ENCODE measurements around the gene CARD10. TPM values are rescaled to one million over a fixed set of nuclear protein-coding genes. Genes with fewer than 3 reads are reported as not detected.

The CARD10 gene
- total RNA-seq, 1 donor from 2014 or later, result 12.2 TPM

- no peak for DNase-seq
These were observed 56.8 kb downstream of the CARD10 start for GRCh38 chr22:37462436-37462835.

DNA sequence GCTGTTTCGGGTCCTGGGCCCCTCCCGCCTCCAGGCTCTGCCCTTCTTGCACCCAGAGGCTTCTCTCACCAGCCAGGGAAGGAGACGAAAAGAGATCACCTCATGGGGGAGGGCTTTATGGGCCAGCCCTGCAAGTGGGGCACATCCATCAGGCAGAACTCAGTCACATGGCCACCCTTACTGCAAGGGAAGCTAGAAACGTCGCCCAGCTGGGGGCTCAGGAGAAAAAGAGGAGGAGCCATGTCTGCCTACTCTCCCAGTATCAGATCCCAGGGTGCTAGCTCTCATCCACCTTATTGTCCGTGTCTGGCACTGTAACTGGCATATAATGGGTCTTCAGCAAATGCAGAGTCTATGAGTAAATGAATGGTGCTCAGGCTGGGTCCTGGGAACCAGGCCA is 57.3 kb downstream of the CARD10 start:
- DNase-seq, result no peak

DNA sequence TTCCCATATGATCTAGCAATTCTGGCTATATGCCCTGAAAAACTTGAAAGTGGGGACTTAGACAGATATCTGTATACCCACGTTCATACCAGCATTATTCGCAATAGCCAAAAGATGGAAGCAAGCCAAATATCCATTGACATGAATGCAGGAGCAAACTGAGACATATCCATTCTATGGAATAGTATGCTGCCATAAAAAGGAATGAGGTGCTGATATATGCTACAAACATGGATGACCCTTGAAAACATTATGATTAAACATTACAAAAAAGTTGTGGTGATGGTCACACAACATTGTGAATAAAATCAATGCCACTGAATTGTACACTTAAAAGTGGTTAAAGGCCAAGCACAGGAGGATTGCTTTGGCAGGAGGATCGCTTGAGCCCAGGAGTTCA is 58.5 kb downstream of the CARD10 start:
- no peak for DNase-seq

GRCh38 chr22:37459206-37459605 is 60.0 kb downstream of the CARD10 start:
- no peak for DNase-seq

GRCh38 chr22:37457093-37457893 is 61.9 kb downstream of the CARD10 start:
- DNase-seq, result peak; percentile 74

GRCh38 chr22:37456346-37456745 is 62.9 kb downstream of the CARD10 start:
- no peak for DNase-seq

- DNase-seq, result no peak
These were observed 63.3 kb downstream of the CARD10 start for GRCh38 chr22:37455896-37456295.

DNA sequence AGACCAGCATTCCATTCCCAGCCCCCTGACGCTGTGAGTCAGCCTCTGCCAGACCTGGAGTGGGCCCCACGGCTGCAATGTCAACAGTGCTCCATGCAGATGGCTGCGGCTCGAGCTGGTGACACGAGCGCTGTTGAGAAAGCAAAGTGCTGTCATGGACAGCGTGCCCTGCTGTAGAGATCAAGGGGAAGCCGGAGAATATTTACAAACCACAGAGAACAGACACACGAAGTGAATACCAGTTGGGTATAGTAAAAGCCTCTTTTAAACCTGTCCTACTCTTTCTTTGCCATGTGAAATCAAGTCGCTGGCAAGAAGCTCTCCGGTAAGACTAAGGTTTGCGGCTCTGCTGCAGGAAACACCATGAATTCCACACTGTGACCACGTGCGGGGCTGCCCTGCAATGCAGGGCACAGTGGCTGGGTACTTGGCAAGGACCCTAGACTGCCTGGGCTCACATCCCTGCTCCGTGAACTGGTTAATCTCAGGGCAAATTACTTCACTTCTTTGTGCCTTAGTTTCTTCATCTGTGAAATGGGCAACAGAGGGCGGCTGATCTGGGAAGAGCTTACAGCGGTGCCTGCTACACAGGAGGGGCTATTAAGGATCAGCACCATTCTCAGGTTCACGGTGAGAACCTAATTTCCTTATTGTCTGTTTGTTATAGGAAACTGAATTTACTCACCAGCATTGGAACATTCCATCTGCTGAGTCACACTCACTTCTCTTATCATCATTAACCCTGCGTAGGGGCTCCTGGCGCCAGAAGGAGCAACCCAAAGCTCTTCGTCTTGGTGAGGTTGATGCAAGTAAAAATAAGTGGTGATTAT is 64.1 kb downstream of the CARD10 start:
- no peak for DNase-seq

- DNase-seq, result no peak
These were observed 65.5 kb downstream of the CARD10 start for GRCh38 chr22:37453696-37454095.

- DNase-seq, result no peak
These were observed 68.0 kb downstream of the CARD10 start for GRCh38 chr22:37451218-37451617.

GRCh38 chr22:37449331-37450001 is 69.7 kb downstream of the CARD10 start:
- DNase-seq, result no peak

DNA sequence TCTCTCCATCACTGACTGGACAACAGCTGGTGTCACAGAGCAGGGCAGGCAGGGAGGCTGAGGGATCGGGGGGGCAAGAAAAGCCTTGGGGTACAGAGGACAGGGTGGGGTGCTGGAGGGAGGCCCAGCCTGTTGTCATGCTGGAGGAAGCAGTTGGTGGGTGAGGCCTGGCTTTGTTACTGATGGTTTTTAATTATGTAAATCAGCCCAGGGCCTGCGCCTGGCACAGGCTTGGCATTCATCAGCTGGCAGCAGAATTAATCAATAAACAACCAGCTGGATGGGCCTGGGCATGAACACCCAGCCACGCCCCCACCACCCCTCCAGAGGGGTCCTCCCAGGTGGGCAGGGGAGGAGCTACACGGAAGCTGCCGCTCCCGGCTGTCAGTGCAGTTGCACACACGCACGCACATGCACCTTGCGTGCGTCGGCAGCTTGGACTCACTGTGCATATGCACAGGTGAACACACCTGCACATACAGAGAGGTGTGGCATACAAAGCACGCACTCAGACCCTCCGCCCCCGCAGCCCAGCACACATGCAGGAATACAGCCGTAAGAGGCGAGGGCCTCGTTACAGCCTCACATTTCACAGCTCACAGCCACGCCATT is 70.6 kb downstream of the CARD10 start:
- DNase-seq, result no peak

DNA sequence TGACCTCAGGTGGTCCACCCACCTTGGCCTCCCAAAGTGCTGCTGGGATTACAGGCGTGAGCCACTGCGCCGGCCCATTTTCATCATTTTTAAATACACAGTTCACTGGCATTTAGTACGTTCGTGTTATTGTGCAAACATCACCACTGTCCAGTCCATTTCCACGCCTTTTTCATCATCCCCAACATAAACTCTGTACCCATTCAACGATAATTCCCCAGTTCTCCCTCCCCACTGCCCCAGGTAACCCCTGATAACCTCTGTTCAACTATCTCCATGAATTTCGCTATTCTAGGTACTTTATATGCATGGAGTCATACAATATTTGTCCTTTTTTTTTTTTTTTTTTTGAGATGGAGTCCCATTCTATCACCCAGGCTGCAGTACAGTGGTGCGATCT is 73.7 kb downstream of the CARD10 start:
- no peak for DNase-seq

DNA sequence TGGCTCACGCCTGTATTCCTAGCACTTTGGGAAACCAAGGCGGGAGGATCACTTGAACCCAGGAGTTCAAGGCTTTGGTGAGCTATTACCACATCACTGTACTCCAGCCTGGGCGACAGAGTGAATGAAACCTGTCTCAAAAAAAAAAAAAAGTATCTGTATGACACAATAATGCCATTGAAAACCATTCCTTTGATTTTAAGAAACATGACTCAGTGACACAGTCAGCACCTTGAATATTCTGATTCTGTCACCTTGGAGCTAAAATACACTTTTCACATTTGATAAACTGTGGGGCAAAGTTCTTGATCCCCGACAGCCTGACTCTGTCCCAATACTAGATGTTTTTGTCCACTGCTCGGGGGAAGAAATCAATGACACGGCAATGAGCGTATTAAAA is 75.2 kb downstream of the CARD10 start:
- no peak for DNase-seq

- peak; percentile 69 for DNase-seq
These were observed 76.1 kb downstream of the CARD10 start for GRCh38 chr22:37443086-37443485.

GRCh38 chr22:37442537-37442936 is 76.7 kb downstream of the CARD10 start:
- no peak for DNase-seq

DNA sequence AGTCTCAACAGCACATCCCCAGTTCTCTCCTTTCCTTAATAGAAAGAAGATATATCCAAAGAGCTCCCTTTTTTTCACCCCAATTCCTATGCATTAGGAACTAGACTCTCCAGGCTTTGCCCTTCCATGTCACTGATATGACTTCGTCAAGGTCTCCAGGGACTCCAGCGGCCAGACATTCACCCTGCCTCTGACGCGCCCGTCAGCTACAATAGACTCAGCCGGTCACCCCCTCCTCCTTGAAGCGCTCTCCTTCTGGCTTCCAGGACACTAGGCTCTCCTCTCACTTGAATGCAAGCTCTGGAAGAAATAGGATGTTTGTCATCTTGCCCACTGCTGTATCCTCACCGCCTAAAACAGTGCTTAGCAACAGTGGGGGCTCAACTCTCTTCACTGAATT is 77.1 kb downstream of the CARD10 start:
- no peak for DNase-seq

GRCh38 chr22:37440875-37441274 is 78.3 kb downstream of the CARD10 start:
- no peak for DNase-seq
